Measurements from ENCODE around the gene UBXN7. TPM values are rescaled to one million over a fixed set of nuclear protein-coding genes. Genes with fewer than 3 reads are reported as not detected.

The UBXN7 gene, protein sequence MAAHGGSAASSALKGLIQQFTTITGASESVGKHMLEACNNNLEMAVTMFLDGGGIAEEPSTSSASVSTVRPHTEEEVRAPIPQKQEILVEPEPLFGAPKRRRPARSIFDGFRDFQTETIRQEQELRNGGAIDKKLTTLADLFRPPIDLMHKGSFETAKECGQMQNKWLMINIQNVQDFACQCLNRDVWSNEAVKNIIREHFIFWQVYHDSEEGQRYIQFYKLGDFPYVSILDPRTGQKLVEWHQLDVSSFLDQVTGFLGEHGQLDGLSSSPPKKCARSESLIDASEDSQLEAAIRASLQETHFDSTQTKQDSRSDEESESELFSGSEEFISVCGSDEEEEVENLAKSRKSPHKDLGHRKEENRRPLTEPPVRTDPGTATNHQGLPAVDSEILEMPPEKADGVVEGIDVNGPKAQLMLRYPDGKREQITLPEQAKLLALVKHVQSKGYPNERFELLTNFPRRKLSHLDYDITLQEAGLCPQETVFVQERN
- total RNA-seq = 29.3 and 34.9 TPM in 2 replicates

DNA sequence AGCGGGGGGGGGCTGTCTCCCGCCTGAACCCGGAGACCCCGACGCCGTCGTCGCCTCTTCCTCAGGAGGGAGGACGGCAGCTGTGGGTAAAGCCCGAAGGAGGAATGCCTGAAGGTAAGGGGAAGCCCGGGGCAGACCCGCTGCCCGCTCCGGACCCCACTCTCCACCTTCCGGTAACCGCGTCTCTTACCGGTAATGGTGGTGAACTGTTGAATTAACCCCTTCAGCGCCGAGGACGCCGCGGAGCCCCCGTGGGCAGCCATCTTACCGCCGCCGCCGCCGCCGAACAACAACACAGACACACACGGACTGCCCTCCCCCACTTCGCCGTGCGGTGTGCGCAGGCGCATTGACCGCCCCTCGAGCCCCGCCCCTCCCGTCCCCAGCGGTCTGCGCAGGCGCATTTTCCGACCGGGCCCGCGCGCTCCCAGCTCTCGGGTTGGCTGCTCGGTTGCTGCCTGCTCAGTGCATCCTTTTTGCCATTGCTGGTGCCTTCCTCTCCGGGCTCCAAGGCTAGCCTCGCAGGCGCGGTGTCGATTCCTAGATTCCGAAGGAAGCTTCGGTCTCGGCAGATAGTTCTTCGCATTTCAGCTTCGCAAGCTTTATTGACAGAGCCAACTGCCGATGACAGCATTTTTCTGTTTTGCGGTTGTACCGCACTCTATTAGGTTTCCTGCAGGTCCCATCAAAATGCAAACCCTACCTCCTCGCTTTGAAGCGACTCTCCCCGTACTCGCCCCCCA lies at the start of gene UBXN7:
Gene UBXN7, minus strand, starts transcription at position 291 of the 743 bp plus-strand sequence. Its CDS starts 28 bp downstream, at position 263.

DNA sequence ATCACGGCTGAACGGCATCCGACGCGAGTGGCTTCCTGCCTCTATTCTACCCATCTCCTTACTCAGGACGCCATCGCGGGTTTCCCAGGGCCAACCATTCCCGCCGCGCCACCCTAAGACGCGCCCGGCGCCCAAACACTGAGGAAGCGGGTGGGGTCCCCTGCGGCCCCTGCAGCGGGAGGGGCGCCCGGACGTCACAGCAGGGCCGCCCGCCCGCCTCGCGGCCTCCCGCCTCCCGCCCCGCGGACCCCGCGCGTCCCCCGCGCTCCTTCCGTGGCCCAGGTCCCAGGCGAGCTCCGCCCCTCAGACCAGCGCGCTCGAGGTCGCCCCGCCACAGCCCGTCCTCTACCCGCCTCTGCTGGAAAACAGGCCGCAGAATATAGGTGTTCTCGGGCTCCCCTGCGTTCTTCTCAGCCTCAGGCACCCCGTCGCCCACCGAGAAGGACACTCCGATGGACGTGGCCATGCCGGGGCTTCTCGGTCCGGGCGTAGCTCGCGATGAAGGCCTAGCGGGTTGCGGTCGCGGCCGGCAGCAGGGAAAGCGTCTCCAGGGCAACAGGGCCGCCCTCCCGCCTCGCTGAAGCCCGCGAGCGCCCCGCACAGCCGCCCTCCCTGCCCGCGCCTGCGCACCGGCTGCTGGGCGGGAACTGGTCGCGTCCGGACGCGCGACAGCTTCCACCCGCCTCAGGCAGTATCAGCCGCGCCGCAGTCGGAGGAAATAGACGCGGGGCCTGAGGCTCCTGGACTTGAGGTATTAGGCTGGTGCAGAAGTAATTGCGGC lies 114.3 kb downstream of the UBXN7 start, which contains the start of gene DYNLT2B:
Gene DYNLT2B, minus strand, starts transcription at position 554 of the 781 bp plus-strand sequence. Its CDS starts 88 bp downstream, at position 466.

Small RNA genes within 50 kb of the gene (small RNA-seq; reads per million reads assigned to genes)
- not detected for gene AC069257.2
- not detected for gene AC083822.1
- gene AC117490.1 = not detected
- gene RN7SL434P = not detected
- gene RN7SL738P = not detected
- gene RNU6-1279P = not detected
- gene RNU6-910P = not detected

Other genes starting within 250 kb of the UBXN7 start
- not detected in 2 replicates for gene ZDHHC19, start 221.0 kb downstream of the UBXN7 start, total RNA-seq
- gene SLC51A, start 215.9 kb downstream of the UBXN7 start, total RNA-seq = not detected in 2 replicates
- gene PCYT1A, start 144.7 kb downstream of the UBXN7 start, total RNA-seq = 90.0 and 93.2 TPM in 2 replicates
- 11.5 and 18.6 TPM in 2 replicates for gene DYNLT2B, start 114.2 kb downstream of the UBXN7 start, total RNA-seq
- not detected in 2 replicates for gene TM4SF19, start 94.0 kb downstream of the UBXN7 start, total RNA-seq
- 20.8 and 25.0 TPM in 2 replicates for gene RNF168, start 71.3 kb upstream of the UBXN7 start, total RNA-seq
- gene SMCO1, start 82.9 kb upstream of the UBXN7 start, total RNA-seq = not detected in 2 replicates
- gene WDR53, start 136.1 kb upstream of the UBXN7 start, total RNA-seq = 5.5 and 6.7 TPM in 2 replicates
- 10.6 and 11.2 TPM in 2 replicates for gene FBXO45, start 136.2 kb upstream of the UBXN7 start, total RNA-seq
- gene NRROS, start 207.3 kb upstream of the UBXN7 start, total RNA-seq = 1.4 and 1.5 TPM in 2 replicates

Data from articular chondrocyte of knee joint (primary cell).